ENCODE results near the gene SPATA3.

The SPATA3 gene

GRCh38 chr2:230968921-230969658 lies 26.8 kb upstream of the SPATA3 start:
- no peak for DNase-seq

- no peak for DNase-seq
These were observed 26.3 kb upstream of the SPATA3 start for GRCh38 chr2:230969659-230970015.

- no peak for DNase-seq
These were observed 23.9 kb upstream of the SPATA3 start for GRCh38 chr2:230972046-230972445.

GRCh38 chr2:230974096-230974913 lies 21.6 kb upstream of the SPATA3 start:
- DNase-seq = no peak

GRCh38 chr2:230975927-230976326 lies 20.0 kb upstream of the SPATA3 start:
- DNase-seq = no peak

- DNase-seq = no peak
These were observed 19.2 kb upstream of the SPATA3 start for GRCh38 chr2:230976671-230977171.

GRCh38 chr2:230980468-230980867 lies 15.5 kb upstream of the SPATA3 start:
- no peak for DNase-seq

GRCh38 chr2:230981704-230982103 lies 14.2 kb upstream of the SPATA3 start:
- no peak for DNase-seq

GRCh38 chr2:230982126-230982525 lies 13.8 kb upstream of the SPATA3 start:
- DNase-seq = no peak

- no peak for DNase-seq
These were observed 13.4 kb upstream of the SPATA3 start for GRCh38 chr2:230982528-230982927.

- no peak for DNase-seq
These were observed 12.4 kb upstream of the SPATA3 start for GRCh38 chr2:230983566-230983965.

GRCh38 chr2:230984393-230985220 lies 11.3 kb upstream of the SPATA3 start:
- DNase-seq = no peak

GRCh38 chr2:230985519-230986231 lies 10.2 kb upstream of the SPATA3 start:
- no peak for DNase-seq

GRCh38 chr2:230986520-230987136 lies 9.3 kb upstream of the SPATA3 start:
- no peak for DNase-seq

GRCh38 chr2:230987137-230988020 lies 8.5 kb upstream of the SPATA3 start:
- DNase-seq = peak; percentile 33

GRCh38 chr2:230989731-230990130 lies 6.2 kb upstream of the SPATA3 start:
- DNase-seq = no peak

- no peak for DNase-seq
These were observed 5.6 kb upstream of the SPATA3 start for GRCh38 chr2:230990131-230990898.

- DNase-seq = no peak
These were observed 5.1 kb upstream of the SPATA3 start for GRCh38 chr2:230990899-230991150.

GRCh38 chr2:230991598-230991997 lies 4.3 kb upstream of the SPATA3 start:
- DNase-seq = no peak

GRCh38 chr2:230996661-230997060 lies 740 bp downstream of the SPATA3 start:
- no peak for DNase-seq

- DNase-seq = no peak
These were observed 3.0 kb downstream of the SPATA3 start for GRCh38 chr2:230998882-230999281.

Data from NCI-H2107 (cell line).